ENCODE measurements around the gene DGKB.

The DGKB gene

DNA sequence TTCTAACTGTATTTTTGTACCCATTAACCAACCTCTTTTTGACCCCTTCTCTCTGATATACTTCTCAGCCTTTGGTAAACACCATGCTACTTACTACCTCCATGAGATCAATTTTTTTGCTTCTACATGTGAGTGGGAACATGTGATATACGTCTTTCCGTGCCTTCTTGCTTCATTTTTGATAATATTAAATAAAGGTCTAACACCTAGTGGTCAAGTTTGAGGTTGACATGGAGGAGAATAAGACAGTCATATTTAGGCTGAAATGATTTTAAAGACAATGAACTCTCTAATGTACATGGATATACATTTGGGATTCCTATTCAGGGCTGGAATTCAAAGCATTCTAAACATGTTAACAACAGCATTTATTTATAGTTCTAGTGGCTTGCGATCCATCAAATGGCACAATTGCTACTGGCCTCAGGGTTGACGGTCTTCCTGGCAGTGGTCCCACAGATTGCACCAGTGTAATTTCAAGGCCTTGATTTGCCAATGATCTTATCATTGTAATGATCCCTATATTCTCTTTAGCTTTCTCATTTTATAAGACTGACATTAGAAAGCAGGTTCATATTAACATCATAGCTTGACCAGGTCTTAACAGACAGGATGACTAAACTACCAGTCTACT lies 597.2 kb downstream of the DGKB start:
- Histone ChIP-seq H3K4me1 (ENCODE audit: control insufficient read depth in 1 of 2, insufficient read depth in 1 of 2, low read depth in 1 of 2, low read length in 1 of 2) (no peaks in the 10 kb centered on the region), H3K9me3 (no peaks in the 10 kb centered on the region), H3K27ac (no peak overlapping the region), H3K36me3 (no peaks in the 10 kb centered on the region), H3K4me3 (ENCODE audit: low read depth in 1 of 2, low read length in 1 of 2) (no peak overlapping the region), H3K27me3 (no peaks in the 10 kb centered on the region)
- TF ChIP-seq, protein P1, sequence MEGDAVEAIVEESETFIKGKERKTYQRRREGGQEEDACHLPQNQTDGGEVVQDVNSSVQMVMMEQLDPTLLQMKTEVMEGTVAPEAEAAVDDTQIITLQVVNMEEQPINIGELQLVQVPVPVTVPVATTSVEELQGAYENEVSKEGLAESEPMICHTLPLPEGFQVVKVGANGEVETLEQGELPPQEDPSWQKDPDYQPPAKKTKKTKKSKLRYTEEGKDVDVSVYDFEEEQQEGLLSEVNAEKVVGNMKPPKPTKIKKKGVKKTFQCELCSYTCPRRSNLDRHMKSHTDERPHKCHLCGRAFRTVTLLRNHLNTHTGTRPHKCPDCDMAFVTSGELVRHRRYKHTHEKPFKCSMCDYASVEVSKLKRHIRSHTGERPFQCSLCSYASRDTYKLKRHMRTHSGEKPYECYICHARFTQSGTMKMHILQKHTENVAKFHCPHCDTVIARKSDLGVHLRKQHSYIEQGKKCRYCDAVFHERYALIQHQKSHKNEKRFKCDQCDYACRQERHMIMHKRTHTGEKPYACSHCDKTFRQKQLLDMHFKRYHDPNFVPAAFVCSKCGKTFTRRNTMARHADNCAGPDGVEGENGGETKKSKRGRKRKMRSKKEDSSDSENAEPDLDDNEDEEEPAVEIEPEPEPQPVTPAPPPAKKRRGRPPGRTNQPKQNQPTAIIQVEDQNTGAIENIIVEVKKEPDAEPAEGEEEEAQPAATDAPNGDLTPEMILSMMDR (IDR thresholded peaks at IDR 0.05): no peak

DNA sequence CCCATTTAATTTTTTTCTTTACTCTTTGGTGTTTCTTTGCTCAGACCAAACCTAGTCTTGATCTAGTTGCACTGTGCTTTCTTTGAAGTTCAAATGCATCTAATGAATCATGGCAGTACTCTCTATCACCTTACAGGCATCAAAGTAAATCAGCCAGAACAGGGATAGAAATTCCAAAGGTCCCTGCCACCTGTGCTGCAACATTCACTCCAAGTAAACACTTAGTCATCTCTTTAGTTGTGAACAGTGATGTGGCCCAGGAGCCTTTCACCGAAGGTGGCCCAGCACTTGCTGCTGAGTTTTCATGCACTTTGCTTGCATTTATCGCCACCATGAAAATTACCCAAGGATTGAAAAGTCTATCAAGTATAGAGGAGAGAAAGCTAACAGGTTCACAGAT lies 599.0 kb downstream of the DGKB start:
- Histone ChIP-seq H3K9me3 (no peaks in the 10 kb centered on the region), H3K36me3 (no peaks in the 10 kb centered on the region), H3K27ac (no peak overlapping the region), H3K4me1 (ENCODE audit: control insufficient read depth in 1 of 2, insufficient read depth in 1 of 2, low read depth in 1 of 2, low read length in 1 of 2) (no peaks in the 10 kb centered on the region), H3K27me3 (no peaks in the 10 kb centered on the region), H3K4me3 (ENCODE audit: low read depth in 1 of 2, low read length in 1 of 2) (no peak overlapping the region)
- TF ChIP-seq, protein P1 (IDR thresholded peaks at IDR 0.05): no peak

DNA sequence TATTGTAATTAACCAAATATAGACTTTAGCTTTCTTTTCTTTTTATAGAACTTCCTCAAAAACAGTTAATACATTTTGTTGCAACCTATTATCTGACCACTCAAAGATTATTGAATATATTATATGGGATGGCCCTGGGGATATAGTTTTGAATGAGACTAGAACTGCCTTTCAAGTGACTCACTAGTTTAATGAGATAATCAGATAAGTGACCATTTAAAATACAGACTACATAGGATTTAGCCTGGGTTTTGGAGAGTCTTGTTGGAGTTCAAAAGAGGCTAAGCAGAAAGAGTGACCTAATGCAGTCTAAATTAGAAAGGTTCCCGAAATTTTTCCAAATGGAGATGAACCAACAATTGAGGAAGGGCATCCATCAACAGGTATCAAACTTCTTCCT lies 607.9 kb downstream of the DGKB start:
- Histone ChIP-seq H3K4me3 (ENCODE audit: low read depth in 1 of 2, low read length in 1 of 2) (no peak overlapping the region), H3K27ac (no peak overlapping the region), H3K36me3 (no peaks in the 10 kb centered on the region), H3K9me3 (no peaks in the 10 kb centered on the region), H3K27me3 (no peaks in the 10 kb centered on the region), H3K4me1 (ENCODE audit: control insufficient read depth in 1 of 2, insufficient read depth in 1 of 2, low read depth in 1 of 2, low read length in 1 of 2) (no peaks in the 10 kb centered on the region)
- TF ChIP-seq, protein P1 (IDR thresholded peaks at IDR 0.05): no peak

DNA sequence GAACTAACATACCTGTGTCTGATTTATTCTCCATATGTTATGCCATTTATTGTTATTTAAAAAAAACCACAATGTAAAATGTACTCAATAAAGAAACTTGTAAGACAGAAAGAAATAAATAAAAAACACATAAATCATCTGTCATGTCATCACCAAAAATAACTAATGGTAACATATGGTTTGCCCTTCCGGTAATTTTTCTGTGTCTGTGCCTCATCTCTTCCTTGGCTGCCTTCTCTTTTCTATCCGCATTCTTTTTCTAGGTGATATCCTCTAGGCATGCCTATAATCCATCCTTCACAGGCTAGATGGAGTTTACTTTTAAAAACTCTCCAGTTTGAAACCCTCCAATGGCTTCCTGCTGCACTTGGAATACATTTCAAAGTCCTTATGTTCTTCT lies 609.1 kb downstream of the DGKB start:
- TF ChIP-seq, protein P1 (IDR thresholded peaks at IDR 0.05): no peak
- H3K9me3 ChIP-seq: no peaks in the 10 kb centered on the region

DNA sequence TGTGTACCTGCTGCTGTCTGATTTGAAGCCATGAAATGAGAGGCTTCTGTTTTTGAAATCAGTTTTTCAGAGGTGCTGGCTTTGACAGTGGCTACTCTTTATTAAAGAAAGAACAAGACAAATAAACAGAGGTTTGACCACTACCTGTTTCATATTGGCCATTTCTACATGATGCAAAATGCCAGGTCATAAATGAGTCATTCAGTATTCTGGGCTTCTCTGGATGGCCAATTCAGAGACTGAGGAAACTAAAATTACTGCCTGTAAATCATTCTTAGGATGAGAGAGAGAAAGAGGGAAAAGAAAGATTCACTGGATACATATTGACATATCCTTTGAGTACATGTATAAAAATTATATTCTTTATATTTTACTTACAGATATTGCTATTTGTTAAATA lies 609.8 kb downstream of the DGKB start:
- Histone ChIP-seq H3K9me3 (no peaks in the 10 kb centered on the region), H3K4me1 (ENCODE audit: control insufficient read depth in 1 of 2, insufficient read depth in 1 of 2, low read depth in 1 of 2, low read length in 1 of 2) (no peaks in the 10 kb centered on the region), H3K27ac (no peak overlapping the region), H3K27me3 (no peaks in the 10 kb centered on the region), H3K36me3 (no peaks in the 10 kb centered on the region), H3K4me3 (ENCODE audit: low read depth in 1 of 2, low read length in 1 of 2) (no peak overlapping the region)
- TF ChIP-seq, protein P1 (IDR thresholded peaks at IDR 0.05): no peak

More for the DNA sequence above, 609.1 kb downstream of the DGKB start:
- Histone ChIP-seq H3K27ac (no peak overlapping the region), H3K27me3 (no peaks in the 10 kb centered on the region), H3K36me3 (no peaks in the 10 kb centered on the region), H3K4me1 (ENCODE audit: control insufficient read depth in 1 of 2, insufficient read depth in 1 of 2, low read depth in 1 of 2, low read length in 1 of 2) (no peaks in the 10 kb centered on the region), H3K4me3 (ENCODE audit: low read depth in 1 of 2, low read length in 1 of 2) (no peak overlapping the region)
